NCI-H1436 treated with DMSO at 0.1 percent for 48 hours (cell line): ENCODE results near the gene ACOT7.

ENCODE experiments used
- DNase-seq: peaks from one replicate; lab custom pipeline; 2025; lab: John Stamatoyannopoulos, UW

The ACOT7 gene

DNA sequence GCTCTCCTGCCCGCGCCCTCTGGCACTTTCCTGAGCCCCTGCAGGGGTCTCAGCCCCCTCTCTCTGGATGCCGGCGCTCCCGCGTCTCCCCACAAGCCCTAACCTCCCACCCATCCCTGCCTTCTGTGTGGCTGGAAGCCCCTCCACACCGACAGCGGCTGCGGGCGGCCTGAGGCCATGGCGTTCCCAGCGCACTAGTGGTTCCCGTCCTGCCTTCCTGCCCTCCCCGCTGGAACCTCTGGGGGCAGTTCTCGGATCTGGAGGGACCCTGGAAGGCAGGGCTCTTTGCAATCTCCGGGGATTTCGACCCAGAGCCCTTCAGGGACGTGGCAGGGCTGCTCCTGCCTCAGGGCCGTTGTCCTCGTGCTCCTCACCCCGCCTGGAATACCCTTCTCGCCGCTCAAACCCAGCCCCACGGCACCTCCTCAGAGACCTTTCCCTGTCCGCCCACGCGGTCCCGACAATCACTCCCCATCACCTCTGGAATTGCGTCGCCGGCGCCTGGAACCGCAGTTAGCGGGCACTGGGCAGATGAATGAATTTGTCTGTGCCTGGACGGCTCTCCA lies 30.5 kb upstream of the ACOT7 start:
- no peak for DNase-seq

- no peak for DNase-seq
Observed at GRCh38 chr1:6423321-6423999, 29.9 kb upstream of the ACOT7 start.

- no peak for DNase-seq
Observed at GRCh38 chr1:6421266-6421665, 27.7 kb upstream of the ACOT7 start.

DNA sequence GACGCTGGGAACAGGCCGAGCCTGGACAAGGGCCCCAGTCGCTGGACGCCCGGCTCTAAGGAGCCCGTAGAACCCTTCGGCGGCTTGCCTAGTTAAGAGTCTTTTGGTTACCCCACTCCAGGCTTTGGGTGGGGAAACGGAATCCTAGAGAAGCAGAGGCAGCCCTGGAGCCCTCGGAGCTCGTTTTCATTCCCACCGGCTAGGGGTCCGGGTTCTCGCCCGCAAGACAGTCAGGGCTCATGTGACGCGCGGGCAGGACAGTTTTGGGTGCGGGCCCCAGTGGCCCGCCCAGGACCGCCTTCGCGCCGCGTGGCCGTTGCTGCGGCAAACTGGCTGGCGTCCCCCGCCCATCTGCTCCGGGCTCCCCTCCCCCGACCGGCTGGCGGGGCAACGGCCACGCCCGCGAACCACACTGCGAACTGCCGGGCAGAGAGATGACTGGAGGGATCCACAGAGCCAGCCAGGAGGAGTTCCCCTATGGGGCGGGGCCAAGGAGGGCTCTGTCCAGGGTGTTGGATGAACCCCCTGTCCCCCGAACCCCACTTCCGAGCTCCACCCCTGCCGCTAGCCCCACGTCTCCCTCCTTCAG lies 27.0 kb upstream of the ACOT7 start:
- DNase-seq = no peak

DNA sequence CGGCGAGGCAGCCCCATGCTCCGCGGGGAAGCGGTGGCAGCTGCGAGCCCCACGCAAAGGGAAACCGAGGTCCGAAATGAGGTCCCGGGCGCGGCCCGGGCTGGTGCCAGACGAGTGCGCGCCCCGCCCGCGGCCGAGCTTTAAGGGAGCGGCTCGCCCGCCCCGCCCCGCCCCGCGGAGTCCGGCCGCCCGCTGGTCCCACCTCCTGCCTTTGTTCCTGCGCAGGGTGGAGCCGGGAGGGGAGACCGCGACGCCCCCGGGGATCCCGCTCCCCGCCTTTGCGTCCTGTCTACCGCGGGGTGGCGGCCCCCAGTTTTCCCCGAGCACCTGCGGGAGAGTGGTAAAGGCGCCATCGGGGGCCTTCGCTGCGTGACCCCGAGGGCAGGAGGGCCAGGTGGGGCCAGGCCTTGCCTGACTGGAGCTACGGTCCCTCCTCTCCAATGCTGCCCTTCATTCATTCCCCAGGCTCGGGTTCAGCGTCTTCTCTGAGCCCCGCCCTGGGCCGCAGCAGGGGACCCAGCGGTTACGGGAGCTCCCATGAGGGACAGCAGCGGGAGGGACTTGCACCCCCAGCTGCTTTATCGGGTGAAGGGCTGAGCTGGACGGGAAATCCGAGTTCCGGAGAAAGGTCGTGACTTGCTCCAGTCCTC lies 26.4 kb upstream of the ACOT7 start, which contains the start of gene HES2:
HES2 (minus strand) TSS at position 116 of the 650 bp plus-strand sequence; CDS start at position 17, 99 bp downstream.
- DNase-seq = no peak

DNA sequence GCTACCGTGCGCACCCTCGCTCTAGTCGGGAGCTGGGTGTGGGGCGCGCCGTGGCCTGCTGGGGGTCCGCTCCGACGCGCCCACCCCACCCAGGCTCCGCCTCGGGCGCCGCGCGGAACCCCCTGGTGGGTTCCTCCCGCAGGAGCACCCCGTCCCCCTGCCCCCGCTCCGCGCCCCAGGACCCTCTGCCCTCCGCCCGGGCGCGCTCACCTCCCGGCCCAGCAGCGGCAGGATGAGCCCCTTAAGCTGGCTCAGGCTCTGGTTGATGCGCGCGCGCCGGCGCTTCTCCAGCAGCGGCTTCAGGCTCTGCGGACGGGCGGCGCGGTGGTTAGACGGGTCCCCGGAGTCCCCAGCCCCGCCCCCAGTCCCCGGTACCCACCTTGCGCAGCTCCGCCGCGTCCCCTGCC lies 25.8 kb upstream of the ACOT7 start:
- DNase-seq = no peak

DNA sequence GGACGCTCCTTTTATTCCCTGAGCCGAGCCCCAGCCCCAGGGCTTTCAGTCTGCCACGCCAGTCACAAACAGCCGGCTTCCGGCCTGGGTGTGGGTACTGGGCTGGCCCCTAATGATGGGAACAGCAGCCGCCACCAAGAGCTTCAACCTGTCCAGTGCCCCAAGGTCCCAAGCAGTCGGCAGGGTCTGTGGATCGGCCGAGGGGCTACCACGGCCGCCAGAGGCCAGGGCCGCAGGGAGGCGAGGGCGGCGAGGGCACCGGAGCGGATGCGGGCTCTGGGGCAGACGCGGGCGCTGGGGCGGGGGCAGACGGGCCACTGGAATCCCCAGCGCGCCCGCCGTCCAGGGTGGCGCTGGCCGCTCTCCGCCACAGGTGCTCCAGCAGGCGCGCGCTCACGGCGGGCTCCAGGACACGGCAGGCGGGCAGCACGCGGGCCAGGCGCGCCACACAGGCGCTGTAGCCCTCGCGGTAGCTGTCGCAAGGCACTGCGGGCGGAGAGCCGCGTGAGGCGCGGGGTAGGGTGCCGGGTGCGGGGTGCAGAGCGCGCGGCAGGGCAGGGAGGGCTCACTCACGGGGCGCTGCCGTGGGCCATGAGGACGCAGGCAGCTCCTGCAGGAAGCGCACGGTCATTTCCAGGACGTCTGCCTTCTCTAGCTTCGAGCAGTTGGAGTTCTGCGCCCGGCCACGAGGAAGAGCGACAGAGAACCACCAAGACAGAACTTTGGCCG lies 25.3 kb upstream of the ACOT7 start:
- DNase-seq = no peak

DNA sequence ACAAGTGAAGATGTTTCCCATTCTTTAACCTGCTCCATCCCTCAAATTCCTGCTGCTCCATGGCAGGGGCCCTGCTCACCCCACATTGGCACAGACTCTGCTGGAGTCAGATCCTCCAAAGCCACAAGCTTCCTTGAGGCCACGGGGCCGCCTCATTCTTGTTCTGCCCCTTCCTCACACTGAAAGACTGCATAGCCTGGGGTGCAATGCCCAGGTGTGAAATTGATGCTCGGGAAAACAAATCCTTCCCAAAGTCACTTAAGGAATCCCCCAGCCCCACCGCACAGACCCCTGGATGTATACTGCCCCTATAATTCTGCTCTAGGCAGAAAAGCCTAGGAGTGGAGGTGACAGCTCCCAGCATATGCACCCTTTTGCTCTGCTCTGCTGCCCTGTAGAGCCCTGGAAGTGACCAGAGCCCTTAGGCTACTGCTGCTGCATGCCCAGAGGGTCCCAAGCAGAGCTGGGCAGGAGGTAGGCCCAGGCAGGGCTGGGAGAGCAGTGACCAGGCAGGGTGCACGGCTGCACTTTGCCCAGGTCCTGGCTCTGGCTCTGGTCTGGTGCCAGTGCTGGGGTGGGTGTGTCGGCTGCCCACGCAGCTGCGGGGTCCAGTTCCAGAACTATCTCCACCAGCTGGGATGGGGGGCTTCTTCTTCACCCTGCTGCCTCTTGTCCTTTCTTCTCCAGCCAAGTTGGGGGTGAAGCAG lies 24.5 kb upstream of the ACOT7 start:
- DNase-seq = no peak

GRCh38 chr1:6416906-6417305 lies 23.3 kb upstream of the ACOT7 start:
- DNase-seq = no peak

GRCh38 chr1:6416295-6416656 lies 22.7 kb upstream of the ACOT7 start:
- no peak for DNase-seq

DNA sequence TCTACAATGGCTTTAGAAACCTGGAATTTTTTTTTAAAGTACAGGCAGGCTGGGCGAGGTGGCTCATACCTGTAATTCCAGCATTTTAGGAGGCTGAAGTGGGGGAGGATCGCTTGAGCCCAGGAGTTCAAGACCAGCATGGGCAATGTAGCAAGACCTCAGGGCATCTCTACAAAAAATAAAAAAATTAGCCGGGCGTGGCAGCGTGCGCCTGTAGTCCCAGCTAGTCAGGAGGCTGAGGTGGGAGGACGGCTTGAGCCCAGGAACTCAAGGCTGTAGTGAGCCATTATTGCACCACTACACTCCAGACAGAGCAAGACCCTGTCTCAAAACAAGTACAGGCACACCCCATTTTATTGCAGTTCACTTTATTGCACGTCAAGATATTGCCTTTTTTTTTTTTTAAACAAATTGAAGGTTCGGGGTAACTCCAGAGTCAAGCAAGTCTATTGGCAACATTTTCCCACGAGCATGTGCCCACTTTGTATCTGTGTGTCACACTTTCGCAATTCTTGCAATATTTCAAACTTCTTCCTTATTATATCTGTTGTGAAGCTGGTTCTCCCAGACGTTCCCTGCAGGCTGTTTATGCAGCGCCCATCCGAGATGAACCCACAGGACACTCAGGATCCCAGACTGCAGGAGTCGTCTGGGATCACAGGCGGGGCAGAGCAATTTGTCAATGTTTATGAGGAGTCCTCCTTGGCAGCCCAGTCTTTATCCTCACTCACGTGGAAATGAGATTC lies 21.5 kb upstream of the ACOT7 start:
- no peak for DNase-seq

GRCh38 chr1:6414443-6414844 lies 20.9 kb upstream of the ACOT7 start:
- DNase-seq = no peak

DNA sequence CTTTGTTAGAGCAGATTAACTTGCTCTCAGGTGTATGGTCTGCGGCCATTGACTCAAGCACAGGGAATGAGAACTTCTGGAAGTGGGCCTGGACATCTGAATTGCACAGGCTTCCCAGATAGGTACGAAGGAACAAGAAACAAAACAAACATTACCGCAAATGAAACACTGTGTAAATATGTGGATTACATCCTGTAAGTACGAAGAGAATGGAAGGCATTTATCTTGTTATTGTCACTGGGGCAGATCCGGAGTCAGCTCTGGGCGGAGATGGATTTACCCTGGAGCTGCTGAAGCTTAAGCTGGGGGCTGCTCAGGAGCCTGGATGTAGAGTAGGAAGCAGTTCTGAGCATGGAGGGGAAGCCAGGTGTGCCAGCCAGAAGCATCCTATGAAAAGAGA lies 19.3 kb upstream of the ACOT7 start:
- no peak for DNase-seq

DNA sequence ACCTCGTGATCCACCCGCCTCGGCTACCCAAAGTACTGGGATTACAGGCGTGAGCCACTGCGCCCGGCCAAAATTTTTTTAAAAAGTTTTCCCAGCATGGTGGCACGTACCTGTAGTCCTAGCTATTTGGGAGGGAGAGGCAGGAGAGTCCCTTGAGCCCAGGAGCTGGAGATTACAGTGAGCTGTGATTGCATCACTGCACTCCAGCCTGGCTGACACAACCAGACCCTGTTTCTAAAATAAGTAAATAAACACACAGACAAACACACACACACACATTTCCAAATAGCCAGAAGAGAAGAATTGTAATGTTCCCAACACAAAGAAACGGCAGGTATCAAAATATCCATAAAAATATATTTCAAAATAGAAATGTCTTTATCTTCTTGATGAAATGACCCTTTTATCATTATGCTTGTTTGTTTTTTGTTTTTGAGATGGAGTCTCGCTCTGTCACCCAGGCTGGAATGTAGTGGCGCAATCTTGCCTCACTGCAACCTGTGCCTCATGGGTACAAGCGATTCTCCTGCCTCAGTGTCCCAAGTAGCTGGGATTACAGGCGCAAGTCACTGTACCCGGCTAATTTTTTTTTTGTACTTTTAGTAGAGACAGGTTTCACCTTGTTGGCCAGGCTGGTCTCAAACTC lies 16.8 kb upstream of the ACOT7 start:
- no peak for DNase-seq

DNA sequence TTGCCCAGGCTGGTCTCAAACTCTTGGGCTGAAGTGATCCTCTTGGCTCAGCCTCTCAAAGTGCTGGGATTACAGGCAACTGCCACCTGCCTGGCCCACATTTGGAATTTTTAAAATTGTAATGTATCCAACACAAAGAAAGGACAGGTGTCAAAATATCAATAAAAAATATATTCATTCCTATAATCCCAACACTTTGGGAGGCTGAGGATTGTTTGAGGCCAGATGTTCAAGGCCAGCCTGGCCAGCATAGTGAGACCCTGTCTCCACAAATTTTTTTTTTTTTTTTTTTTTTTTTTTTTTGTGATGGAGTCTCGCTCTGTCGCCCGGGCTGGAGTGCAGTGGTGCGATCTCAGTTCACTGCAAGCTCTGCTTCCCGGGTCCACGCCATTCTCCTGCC lies 16.2 kb upstream of the ACOT7 start:
- no peak for DNase-seq

- DNase-seq = no peak
Observed at GRCh38 chr1:6409053-6409452, 15.5 kb upstream of the ACOT7 start.

DNA sequence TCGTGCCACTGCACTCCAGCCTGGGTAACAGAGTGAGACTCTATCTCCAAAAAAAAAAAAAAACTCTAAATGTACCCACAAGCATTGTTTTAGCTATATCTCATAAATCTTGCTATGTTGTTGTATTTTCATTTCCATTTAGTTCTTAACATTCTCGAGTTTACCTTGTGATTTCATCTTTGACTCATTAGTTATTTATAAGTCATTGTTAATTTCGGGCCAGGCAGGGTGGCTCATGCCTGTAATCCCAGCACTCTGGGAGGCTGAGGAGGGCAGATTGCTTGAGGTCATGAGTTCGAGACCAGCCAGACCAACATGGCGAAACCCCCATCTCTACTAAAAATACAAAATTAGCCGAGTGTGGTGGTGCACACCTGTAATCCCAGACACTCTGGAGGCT lies 14.5 kb upstream of the ACOT7 start:
- DNase-seq = no peak

GRCh38 chr1:6401673-6402072 lies 8.1 kb upstream of the ACOT7 start:
- no peak for DNase-seq

GRCh38 chr1:6399294-6399693 lies 5.7 kb upstream of the ACOT7 start:
- no peak for DNase-seq

DNA sequence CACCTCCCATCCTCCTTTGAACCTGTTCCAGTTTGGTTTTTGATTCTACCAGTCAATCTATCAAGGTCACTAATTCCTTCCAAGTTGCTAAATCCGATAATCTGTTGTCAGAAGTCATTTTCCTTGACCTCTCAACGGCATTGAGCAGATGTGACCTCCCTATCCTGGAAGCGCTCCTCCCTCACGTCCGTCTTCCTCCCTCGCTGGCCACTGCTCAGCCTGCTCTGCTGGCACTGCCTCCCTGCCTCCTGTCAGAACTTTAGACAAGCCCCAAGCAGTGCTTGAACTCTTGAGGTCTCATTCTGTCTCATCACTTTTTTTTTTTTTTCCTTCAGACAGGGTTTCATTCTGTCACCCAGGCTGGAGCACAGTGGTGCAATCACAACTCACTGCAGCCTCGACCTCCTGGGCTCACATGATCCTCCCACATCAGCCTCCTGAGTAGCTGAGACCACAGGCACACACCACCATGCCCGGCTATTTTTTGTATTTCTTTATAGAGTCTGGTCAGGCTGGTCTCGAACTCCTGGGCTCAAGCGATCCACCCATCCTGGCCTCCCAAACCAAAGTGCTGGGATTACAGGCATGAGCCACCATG lies 4.4 kb upstream of the ACOT7 start:
- DNase-seq = no peak
